Neural cell (in vitro differentiated cells): ENCODE measurements around the gene SLC22A31. TPM values are rescaled to one million over a fixed set of nuclear protein-coding genes. Genes with fewer than 3 reads are reported as not detected.

Experiments
- H2AFZ ChIP-seq: fragments of 200-600, 300-800 bp; sonication (generic), shearing (Covaris generic); 2 replicates; pipeline ENCODE4 v1.6.0; 2014; ENCODE audit warnings: low read depth, mild to moderate bottlenecking, antibody characterized with exemption, low read length, moderate library complexity
- H3F3A ChIP-seq: fragments of 200-600 bp; shearing (Covaris generic); 2 replicates; pipeline ENCODE4 v1.6.1; 2016; ENCODE audit warnings: mild to moderate bottlenecking, moderate library complexity, mixed read lengths, antibody characterized with exemption, low read length; ENCODE audit not compliant: insufficient read depth, poor library complexity, severe bottlenecking
- H3K27ac ChIP-seq: fragments of 200-600, 300-800 bp; sonication (generic), shearing (Covaris generic); 2 replicates; pipeline ENCODE4 v1.5.1; 2014; ENCODE audit warnings: mild to moderate bottlenecking, low read length, moderate library complexity
- H3K27me3 ChIP-seq: fragments of 300-800, 200-600 bp; sonication (generic), shearing (Covaris generic); 2 replicates; pipeline ENCODE4 v1.6.0; 2014; ENCODE audit warnings: mild to moderate bottlenecking, low read depth, low read length, moderate library complexity; ENCODE audit not compliant: insufficient read depth
- H3K36me3 ChIP-seq: fragments of 300-800, 200-600 bp; sonication (generic), shearing (Covaris generic); 2 replicates; pipeline ENCODE4 v1.5.1; 2014; ENCODE audit warnings: mild to moderate bottlenecking, antibody characterized with exemption, low read length, moderate library complexity; ENCODE audit not compliant: insufficient read depth
- H3K4me2 ChIP-seq: fragments of 300-800, 200-600 bp; sonication (generic), shearing (Covaris generic); 2 replicates; pipeline ENCODE4 v1.6.0; 2014; ENCODE audit warnings: mild to moderate bottlenecking, low read length
- H3K4me3 ChIP-seq: fragments of 300-800, 200-600 bp; sonication (generic), shearing (Covaris generic); 2 replicates; pipeline ENCODE4 v1.5.1; 2014; ENCODE audit warnings: mild to moderate bottlenecking, low read length, moderate library complexity
- H3K79me2 ChIP-seq: fragments of 200-600 bp; shearing (Covaris generic); replicated peaks from 2 replicates; pipeline ENCODE4 v1.6.0; 2014; ENCODE audit warnings: mild to moderate bottlenecking, low read length, moderate library complexity; ENCODE audit not compliant: insufficient read depth
- H3K9ac ChIP-seq: fragments of 300-800, 200-600 bp; sonication (generic), shearing (Covaris generic); 2 replicates; pipeline ENCODE4 v1.6.1; 2016; ENCODE audit warnings: mild to moderate bottlenecking, low read length, mixed read lengths
- H3K9me2 ChIP-seq: fragments of 200-600 bp; shearing (Covaris generic); 2 replicates; pipeline ENCODE4 v1.6.1; 2016; ENCODE audit warnings: mild to moderate bottlenecking, low read length, mixed read lengths; ENCODE audit not compliant: insufficient read depth
- H3K9me3 ChIP-seq: fragments of 200-600, 300-800 bp; sonication (generic), shearing (Covaris generic); 2 replicates; pipeline ENCODE4 v1.6.1; 2016; ENCODE audit warnings: mild to moderate bottlenecking, mixed run types, low read length, moderate library complexity, mixed read lengths
- H4K20me1 ChIP-seq: fragments of 200-600 bp; shearing (Covaris generic); 2 replicates; pipeline ENCODE4 v1.6.1; 2016; ENCODE audit warnings: mild to moderate bottlenecking, mixed run types; ENCODE audit not compliant: insufficient read depth
- CTCF ChIP-seq: fragments of 450-650 bp; IDR thresholded peaks from 2 replicates; pipeline ENCODE4 v1.5.1; 2014; ENCODE audit warnings: antibody characterized with exemption, mild to moderate bottlenecking, moderate library complexity; ENCODE audit not compliant: poor library complexity, severe bottlenecking
- EP300 ChIP-seq: fragments of 450-650 bp; conservative IDR thresholded peaks from 2 replicates; pipeline ENCODE4 v1.6.1; 2014; ENCODE audit warnings: antibody characterized with exemption, mild to moderate bottlenecking, moderate library complexity; ENCODE audit not compliant: poor library complexity, severe bottlenecking
- EZH2 ChIP-seq: fragments of 200-600, 300-800 bp; shearing (Covaris generic), sonication (generic); IDR thresholded peaks from 2 replicates; pipeline ENCODE4 v1.6.1; 2014; ENCODE audit warnings: antibody characterized with exemption, low read length, borderline replicate concordance, mild to moderate bottlenecking; ENCODE audit not compliant: insufficient read depth, poor library complexity, severe bottlenecking
- MXI1 ChIP-seq: fragments of 450-650 bp; conservative IDR thresholded peaks from 2 replicates; pipeline ENCODE4 v1.6.1; 2014; ENCODE audit warnings: antibody characterized with exemption, mild to moderate bottlenecking; ENCODE audit not compliant: poor library complexity, severe bottlenecking
- POLR2AphosphoS5 ChIP-seq: IDR thresholded peaks from 2 replicates; pipeline ENCODE4 v1.6.1; 2012
- RAD21 ChIP-seq: fragments of 450-650 bp; conservative IDR thresholded peaks from 2 replicates; pipeline ENCODE4 v1.6.1; 2014; ENCODE audit warnings: antibody characterized with exemption, mild to moderate bottlenecking, moderate library complexity
- REST ChIP-seq: IDR thresholded peaks from 2 replicates; pipeline ENCODE4 v1.6.1; 2012; ENCODE audit warnings: borderline replicate concordance
- SMC3 ChIP-seq: fragments of 450-650 bp; conservative IDR thresholded peaks from 2 replicates; pipeline ENCODE4 v1.6.1; 2014; ENCODE audit warnings: antibody characterized with exemption, mild to moderate bottlenecking, moderate library complexity; ENCODE audit not compliant: poor library complexity
- TAF1 ChIP-seq: IDR thresholded peaks from 2 replicates; pipeline ENCODE4 v1.6.1; 2012; ENCODE audit warnings: low read depth
- polyA plus RNA-seq: library from polyadenylated mRNA; depleted of rRNA; stranded (reverse); fragments of >200 nt; gene quantifications from 2 replicates; pipeline ENCODE4 v1.2.3, GENCODE V29; 2014

SLC22A31 gene
- polyA plus RNA-seq, 1 donor from 2014 or later = not detected

GRCh38 chr16:89222931-89223330 lies 22.6 kb upstream of the SLC22A31 start:
- H3K36me3 ChIP-seq = peaks cover 10% of the 10 kb centered on the region
- H3K27me3 ChIP-seq = no peaks in the 10 kb centered on the region
- H2AFZ ChIP-seq = no peak overlapping the region
- H3K79me2 ChIP-seq = peaks cover 8% of the 10 kb centered on the region
- H3K9ac ChIP-seq = no peak overlapping the region
- no peak overlapping the region for H3K4me3 ChIP-seq
- H3K4me2 ChIP-seq = no peak overlapping the region
- H3K9me2 ChIP-seq = no peaks in the 10 kb centered on the region
- TF ChIP-seq CTCF (no peak), EP300 (no peak), SMC3 (no peak), EZH2 (no peak), TAF1 (no peak), MXI1 (no peak), REST (no peak), POLR2AphosphoS5 (no peak), RAD21 (no peak)
- no peaks in the 10 kb centered on the region for H4K20me1 ChIP-seq
- H3K9me3 ChIP-seq = no peaks in the 10 kb centered on the region
- no peak overlapping the region for H3K27ac ChIP-seq
- H3F3A ChIP-seq = no peaks in the 10 kb centered on the region

DNA sequence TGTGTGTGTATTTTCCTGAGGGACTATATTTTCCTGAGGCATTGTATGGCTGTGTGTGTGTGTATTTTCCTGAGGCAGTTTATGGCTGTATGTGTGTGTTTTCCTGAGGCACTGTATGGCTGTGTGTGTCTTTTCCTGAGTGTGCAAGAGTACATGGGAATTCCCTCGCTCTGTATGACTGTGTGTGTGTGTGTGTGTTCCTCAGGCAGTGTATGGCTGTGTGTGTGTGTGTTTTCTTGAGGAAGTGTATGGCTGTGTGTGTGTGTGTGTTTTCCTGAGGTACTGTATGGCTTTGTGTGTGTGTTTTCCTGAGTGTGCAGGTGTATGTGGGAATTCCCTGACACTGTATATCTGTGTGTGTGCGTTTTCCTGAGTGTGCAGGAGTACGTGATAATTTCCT lies 21.3 kb upstream of the SLC22A31 start:
- H3K9ac ChIP-seq = no peak overlapping the region
- H3K27me3 ChIP-seq = no peaks in the 10 kb centered on the region
- no peak overlapping the region for H2AFZ ChIP-seq
- H3K9me2 ChIP-seq = no peaks in the 10 kb centered on the region
- TF ChIP-seq CTCF (no peak), REST (no peak), EZH2 (no peak), MXI1 (no peak), EP300 (no peak), SMC3 (no peak), POLR2AphosphoS5 (no peak), TAF1 (no peak), RAD21 (no peak)
- no peak overlapping the region for H3K4me3 ChIP-seq
- H4K20me1 ChIP-seq = no peaks in the 10 kb centered on the region
- H3F3A ChIP-seq = peaks cover 4% of the 10 kb centered on the region
- no peaks in the 10 kb centered on the region for H3K9me3 ChIP-seq
- H3K79me2 ChIP-seq = peaks cover 9% of the 10 kb centered on the region
- H3K36me3 ChIP-seq = peaks cover 3% of the 10 kb centered on the region
- no peak overlapping the region for H3K4me2 ChIP-seq
- no peak overlapping the region for H3K27ac ChIP-seq
